ENCODE measurements around the gene PPFIA1. TPM values are rescaled to one million over a fixed set of nuclear protein-coding genes. Genes with fewer than 3 reads are reported as not detected.

Gene PPFIA1
- total and polyA plus RNA-seq, 9 donors, result 20.5 to 60.3 (median 37.8) TPM

DNA sequence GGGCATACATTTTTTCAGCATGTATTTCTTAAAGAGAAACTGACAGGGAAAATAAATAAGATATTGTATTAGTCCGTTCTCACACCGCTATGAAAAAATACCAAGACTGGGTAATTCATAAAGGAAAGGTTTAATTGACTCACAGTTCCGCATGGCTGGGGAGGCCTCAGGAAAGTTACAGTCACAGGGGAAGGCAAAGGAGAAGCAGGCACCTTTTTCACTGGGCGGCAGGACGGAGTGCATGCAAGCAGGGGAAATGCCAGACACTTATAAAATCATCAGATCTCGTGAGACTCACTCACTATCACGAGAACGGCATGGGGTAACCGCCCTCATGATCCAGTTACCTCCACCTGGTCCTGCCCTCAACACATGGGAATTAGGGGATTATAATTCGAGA, 44.2 kb downstream of the PPFIA1 start:
- intact Hi-C loops (cut with DNase I), result no loop called here
- Histone ChIP-seq H3K27me3 (no peaks in the 10 kb centered on the region), H3K4me3 (no peak overlapping the region), H3K27ac (no peak overlapping the region), H3K9me3 (no peaks in the 10 kb centered on the region), H3K36me3 (no peaks in the 10 kb centered on the region), H3K4me1 (ENCODE audit: insufficient read depth) (peaks cover 1% of the 10 kb centered on the region)
- TF ChIP-seq EP300 (IDR thresholded peaks at IDR 0.05) (no peak), POLR2A (IDR thresholded peaks at IDR 0.05) (no peak)
- TF ChIP-seq, protein P1, sequence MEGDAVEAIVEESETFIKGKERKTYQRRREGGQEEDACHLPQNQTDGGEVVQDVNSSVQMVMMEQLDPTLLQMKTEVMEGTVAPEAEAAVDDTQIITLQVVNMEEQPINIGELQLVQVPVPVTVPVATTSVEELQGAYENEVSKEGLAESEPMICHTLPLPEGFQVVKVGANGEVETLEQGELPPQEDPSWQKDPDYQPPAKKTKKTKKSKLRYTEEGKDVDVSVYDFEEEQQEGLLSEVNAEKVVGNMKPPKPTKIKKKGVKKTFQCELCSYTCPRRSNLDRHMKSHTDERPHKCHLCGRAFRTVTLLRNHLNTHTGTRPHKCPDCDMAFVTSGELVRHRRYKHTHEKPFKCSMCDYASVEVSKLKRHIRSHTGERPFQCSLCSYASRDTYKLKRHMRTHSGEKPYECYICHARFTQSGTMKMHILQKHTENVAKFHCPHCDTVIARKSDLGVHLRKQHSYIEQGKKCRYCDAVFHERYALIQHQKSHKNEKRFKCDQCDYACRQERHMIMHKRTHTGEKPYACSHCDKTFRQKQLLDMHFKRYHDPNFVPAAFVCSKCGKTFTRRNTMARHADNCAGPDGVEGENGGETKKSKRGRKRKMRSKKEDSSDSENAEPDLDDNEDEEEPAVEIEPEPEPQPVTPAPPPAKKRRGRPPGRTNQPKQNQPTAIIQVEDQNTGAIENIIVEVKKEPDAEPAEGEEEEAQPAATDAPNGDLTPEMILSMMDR (IDR thresholded peaks at IDR 0.05), result no peak
- 67 to 83% (median 82%) methylated on average over 10 of the region's 10 CpGs for WGBS, 3 donors
- no peak for DNase-seq

DNA sequence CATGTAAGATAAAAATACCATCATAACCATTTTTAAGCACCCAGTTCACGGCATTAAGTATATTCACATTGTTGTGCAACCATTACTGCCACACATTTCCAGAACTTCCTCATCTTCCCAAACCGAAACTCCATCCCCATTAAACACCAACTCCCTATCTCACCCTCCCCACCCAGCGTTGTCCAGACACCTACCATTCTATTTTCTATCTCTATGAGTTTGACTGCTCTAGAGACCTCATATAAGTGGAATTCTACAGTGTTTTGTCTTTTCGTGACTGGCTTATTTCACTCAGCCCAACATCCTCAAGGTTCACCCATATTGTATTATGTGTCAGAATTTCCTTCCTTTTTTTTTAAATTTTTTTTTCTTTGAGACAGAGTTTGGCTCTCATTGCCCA, 45.2 kb downstream of the PPFIA1 start:
- no peak overlapping the region for H3K27ac ChIP-seq
- H3K9me3 ChIP-seq, result no peaks in the 10 kb centered on the region
- H3K4me1 ChIP-seq (ENCODE audit: insufficient read depth), result peaks cover 1% of the 10 kb centered on the region
- no peak overlapping the region for H3K4me3 ChIP-seq
- DNase-seq, result no peak
- H3K36me3 ChIP-seq, result no peaks in the 10 kb centered on the region
- intact Hi-C loops (cut with DNase I), result no loop called here
- H3K27me3 ChIP-seq, result no peaks in the 10 kb centered on the region
- 88 to 91% (median 89%) methylated on average over 4 of the region's 4 CpGs for WGBS, 3 donors
- no peak for TF ChIP-seq EP300 (IDR thresholded peaks at IDR 0.05)
- TF ChIP-seq POLR2A (IDR thresholded peaks at IDR 0.05), result no peak
- TF ChIP-seq, protein P1 (IDR thresholded peaks at IDR 0.05), result no peak

DNA sequence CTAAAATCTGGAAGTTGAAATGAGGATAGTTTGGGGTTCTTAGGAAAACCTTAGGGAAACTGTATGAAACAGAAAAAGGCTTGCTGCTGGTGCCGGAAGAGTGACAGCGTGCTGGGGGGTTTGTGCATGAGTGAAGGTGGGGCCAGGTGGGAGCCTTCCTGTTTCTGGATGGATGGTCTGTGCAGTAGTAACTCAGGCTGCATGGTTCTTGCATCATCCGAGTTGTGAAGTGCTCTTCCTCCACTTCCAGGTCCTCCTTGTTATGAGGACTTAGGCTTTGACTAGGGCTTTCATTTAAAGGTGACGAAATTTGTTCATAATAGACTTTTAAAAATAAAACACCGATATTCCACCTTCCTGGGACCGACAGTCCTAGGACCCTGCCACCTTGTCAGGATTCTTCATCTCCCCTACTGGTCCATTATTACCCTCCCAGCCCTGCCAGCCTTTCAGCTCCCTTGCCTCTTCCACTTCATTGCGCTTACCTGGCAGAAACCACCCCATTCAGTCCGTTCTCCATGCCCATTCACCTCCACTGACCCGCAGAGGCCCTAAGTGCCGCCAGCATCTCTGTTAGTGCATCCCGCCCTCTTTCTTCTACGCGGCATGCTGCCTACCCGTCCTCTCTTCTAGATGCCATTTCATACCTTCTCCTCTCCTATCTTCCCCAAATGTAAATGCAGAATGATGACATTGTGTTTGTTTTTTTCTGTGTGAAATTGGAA, 47.3 kb downstream of the PPFIA1 start:
- Histone ChIP-seq H3K9me3 (no peaks in the 10 kb centered on the region), H3K27me3 (no peaks in the 10 kb centered on the region), H3K4me1 (ENCODE audit: insufficient read depth) (peaks cover 1% of the 10 kb centered on the region), H3K4me3 (no peak overlapping the region), H3K36me3 (no peaks in the 10 kb centered on the region), H3K27ac (no peak overlapping the region)
- WGBS, 3 donors, result 96 to 98% (median 97%) methylated on average over 14 of the region's 14 CpGs
- no peak for DNase-seq
- intact Hi-C loops (cut with DNase I), result no loop called here
- no peak for TF ChIP-seq POLR2A (IDR thresholded peaks at IDR 0.05)
- TF ChIP-seq EP300 (IDR thresholded peaks at IDR 0.05), result no peak
- TF ChIP-seq, protein P1 (IDR thresholded peaks at IDR 0.05), result no peak

DNA sequence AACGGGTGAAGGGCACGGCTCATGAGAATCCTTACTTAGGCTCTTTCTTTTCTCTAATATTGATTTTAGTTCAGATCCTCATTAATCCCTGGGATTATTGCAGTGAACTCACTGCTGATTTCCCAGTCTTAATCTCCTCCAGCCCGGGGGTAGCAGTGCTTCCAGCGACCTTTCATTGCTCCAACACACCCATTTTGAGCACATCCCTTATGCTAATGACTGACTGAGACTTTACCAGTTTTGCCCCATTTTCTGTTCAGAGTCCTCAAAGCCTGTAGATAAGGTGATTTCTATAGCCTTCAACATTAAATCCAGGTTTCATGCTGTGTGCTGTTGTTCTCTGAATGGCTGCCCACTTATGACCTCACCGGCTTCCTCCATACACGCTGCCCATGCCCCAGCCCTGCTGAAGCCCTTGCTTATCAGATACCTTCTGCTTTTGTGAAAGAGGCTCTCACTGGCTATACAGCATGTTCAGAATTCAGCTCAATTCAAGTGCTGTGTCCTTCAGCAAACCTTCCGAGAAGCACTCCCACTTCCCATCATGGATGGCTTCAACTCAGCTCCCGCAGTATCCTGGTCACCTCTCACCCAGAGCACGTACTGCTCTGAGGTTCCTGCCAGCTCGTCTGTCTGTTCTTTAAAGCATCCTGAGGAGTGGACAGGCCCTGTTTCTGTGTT, 49.0 kb downstream of the PPFIA1 start:
- Histone ChIP-seq H3K27me3 (no peaks in the 10 kb centered on the region), H3K4me3 (no peak overlapping the region), H3K4me1 (ENCODE audit: insufficient read depth) (peaks cover 2% of the 10 kb centered on the region), H3K9me3 (no peaks in the 10 kb centered on the region), H3K36me3 (no peaks in the 10 kb centered on the region), H3K27ac (no peak overlapping the region)
- TF ChIP-seq POLR2A (IDR thresholded peaks at IDR 0.05) (no peak), EP300 (IDR thresholded peaks at IDR 0.05) (no peak)
- TF ChIP-seq, protein P1 (IDR thresholded peaks at IDR 0.05), result no peak
- 76 to 83% (median 78%) methylated on average over 10 of the region's 10 CpGs for WGBS, 3 donors
- DNase-seq, result no peak
- intact Hi-C loops (cut with DNase I), result loop anchor here in 1 of 4 donors (5.0 kb wide), 1 partner anchor 47 kb away; the partner anchor contains the start of gene PPFIA1

Measured in ovary (tissue), 9 donors.